GM18507 (cell line): ENCODE data around the gene RHBDL1.
"Not testable (repeated sequence)": the region's sequence is repeated elsewhere in the genome, so short reads cannot be mapped to it uniquely, and the experiment has no call there.

Experiments used
- DNase-seq: peaks from one replicate; pipeline ENCODE4 v3.0.0; 2011; ENCODE audit warnings: low read depth; ENCODE audit not compliant: insufficient read length; ENCODE audit errors: extremely low spot score
- FAIRE-seq: peaks from 2 replicates; lab custom pipeline; 2011; peaks lifted over from hg19 to GRCh38; lab: Jason Lieb, UNC

The RHBDL1 gene

DNA sequence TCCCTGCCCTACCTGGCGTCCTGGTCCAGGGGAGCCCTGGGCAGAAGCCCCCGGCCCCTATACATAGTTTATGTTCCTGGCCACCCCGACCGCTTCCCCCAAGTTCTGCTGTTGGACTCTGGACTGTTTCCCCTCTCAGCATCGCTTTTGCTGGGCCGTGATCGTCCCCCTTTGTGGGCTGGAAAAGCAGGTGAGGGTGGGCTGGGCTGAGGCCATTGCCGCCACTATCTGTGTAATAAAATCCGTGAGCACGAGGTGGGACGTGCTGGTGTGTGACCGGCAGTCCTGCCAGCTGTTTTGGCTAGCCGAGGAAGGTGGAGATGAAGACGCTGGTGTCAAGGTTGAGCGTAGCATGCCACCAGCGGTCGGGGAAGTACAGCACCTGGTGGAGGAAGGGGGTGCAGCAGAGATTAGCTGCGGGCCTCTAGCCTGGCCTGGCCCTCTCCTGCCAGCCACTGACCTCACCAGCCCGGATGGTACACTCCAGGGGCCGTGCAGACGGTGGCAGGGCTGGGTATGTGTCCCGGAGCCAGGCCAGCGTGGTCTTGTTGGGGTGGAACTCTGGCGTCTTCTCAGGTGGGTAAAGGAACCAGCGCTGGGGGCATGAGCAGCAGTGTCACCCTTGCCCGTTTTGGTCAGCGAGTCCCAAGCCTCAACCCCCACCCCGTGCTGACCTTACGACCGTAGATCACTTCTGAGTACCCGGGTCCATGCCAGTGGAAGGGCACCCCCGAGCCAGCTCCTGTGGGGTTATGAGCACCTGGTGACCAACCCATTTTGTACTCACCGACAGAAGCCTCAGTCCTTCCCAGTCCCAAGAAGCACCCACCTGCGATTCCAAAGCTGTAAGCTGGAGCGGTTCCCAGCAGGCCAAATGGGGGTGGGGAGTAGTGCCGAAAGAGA, 7.3 kb downstream of the RHBDL1 start:
- DNase-seq (no peak), FAIRE-seq (no peak)

DNA sequence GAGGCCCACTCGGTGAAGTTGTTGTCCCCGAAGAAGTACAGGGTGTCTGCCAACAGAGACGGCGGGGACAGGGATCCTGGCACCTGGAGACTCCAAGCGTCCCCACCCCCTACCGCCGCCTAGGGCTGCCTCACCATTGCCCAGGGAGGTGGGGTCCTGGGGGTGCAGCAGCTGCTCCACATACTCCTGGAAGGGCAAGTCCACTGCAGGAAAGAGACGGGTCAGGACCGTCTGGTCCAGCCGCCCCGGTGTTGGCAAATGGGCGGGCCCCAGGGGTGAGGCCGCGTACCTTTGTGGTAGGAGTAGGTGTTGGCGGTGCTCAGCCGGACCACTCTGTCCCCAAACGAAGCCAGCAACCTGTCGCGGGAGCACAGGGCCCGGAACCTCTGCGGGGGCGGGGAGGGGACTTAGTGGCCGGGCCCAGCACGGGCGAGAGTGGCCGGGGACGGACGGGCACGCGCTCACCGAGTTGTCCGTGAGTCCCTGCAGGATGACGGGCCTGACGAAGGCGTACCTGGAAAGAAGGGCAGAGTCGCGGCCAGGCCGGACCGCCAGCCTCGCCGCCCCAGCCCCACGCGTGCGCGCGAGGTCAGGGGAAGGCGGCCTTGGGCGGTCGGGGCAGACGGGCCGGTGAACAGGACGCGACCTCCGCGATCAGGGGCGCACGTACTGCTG, 8.1 kb downstream of the RHBDL1 start:
- DNase-seq = no peak
- FAIRE-seq = no peak

DNA sequence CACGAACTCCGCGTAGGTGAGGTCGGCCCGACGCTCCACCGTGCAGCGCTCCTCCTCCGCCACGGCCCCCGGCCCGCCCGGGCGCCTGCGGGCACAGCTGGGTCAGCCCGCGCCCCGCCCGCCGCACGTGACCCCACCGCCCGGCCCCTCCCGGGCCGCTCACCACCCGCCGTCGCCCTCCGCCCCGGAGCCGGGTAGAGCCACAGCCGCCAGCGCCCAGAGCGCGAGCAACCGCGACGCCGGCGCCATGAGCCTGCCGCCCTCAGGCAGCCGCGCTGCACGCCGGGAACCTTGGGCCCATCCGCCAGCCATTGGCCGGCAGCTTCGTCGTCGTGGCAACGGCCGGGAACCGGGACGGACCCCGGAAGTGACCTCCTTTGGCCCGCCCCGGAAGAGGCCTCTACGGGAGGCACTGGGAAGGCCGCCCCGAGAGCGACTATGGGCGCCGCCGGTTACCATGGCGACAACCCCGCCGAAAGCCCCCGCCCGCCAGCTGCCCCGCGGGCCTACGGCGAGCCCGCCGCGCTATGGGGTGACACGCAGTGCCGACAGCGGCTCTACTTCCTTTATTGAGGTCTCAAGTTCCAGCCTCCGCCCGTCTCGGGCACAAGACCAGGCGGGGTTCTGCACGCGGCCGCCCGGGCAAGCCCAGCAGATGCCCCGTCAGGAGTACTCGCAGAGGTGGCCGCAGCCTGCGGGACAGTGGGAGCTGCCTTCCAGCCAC, 8.8 kb downstream of the RHBDL1 start, which contains the start of gene JMJD8:
Gene JMJD8 (minus strand): TSS at position 264 of the 724 bp plus-strand sequence. CDS start 15 bp downstream, at position 249.
- DNase-seq (peak; percentile 93), FAIRE-seq (peak; percentile 98)

DNA sequence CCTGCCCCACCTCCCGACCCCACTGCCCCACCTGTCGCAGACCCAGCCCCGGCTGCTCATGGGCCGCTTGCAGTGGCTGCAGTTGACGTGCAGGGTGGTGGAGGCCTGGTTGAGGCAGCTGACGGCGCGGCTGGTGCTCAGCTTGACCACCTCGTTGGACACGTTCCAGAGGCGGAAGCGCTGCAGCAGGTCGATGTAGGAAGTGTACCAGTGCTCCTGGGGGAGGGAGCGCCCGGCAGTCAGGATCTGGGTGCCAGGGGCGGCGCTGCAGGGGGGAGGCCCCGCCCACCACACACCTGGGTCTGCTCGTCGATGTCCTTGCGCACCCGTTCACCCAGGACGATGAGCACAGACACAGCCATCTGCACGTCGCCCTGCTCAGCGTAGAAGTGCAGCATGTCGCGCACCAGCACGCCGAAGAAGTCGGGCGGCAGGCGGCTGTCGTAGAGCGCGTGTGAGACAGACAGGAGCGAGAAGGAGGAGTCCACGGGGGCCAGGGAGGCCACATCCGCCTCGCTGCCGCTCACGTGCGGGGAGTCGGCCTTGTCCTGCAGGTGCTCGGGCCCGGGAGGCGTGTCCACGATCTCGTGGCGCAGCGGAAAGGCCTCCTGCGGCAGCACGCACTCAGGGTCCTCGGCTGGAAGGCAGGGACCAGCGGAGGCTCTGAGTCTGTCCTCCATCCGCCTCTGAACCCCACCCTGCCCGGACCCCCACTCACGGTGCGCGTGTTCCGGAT, 9.7 kb downstream of the RHBDL1 start:
- no peak for DNase-seq
- FAIRE-seq = no peak

DNA sequence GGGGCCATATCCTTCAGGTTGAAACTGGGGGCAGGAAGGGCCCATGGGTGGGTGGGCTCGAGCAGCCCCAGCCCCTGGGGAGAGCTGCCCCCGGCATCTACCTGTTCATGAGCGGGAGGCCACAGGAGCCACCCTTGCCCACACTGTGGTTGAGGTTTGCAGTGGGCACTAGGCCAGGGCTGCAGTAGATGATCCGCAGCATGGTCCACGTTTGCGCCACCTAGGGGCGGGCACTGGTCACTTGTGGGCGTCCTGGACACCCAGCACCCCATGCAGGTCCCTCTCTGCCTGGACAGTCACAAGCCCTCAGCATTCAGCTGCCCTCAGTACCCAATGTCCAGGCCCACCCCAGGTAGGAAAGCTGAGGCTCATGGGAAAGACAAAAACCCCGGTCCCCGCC, 10.5 kb downstream of the RHBDL1 start:
- no peak for DNase-seq
- no peak for FAIRE-seq

DNA sequence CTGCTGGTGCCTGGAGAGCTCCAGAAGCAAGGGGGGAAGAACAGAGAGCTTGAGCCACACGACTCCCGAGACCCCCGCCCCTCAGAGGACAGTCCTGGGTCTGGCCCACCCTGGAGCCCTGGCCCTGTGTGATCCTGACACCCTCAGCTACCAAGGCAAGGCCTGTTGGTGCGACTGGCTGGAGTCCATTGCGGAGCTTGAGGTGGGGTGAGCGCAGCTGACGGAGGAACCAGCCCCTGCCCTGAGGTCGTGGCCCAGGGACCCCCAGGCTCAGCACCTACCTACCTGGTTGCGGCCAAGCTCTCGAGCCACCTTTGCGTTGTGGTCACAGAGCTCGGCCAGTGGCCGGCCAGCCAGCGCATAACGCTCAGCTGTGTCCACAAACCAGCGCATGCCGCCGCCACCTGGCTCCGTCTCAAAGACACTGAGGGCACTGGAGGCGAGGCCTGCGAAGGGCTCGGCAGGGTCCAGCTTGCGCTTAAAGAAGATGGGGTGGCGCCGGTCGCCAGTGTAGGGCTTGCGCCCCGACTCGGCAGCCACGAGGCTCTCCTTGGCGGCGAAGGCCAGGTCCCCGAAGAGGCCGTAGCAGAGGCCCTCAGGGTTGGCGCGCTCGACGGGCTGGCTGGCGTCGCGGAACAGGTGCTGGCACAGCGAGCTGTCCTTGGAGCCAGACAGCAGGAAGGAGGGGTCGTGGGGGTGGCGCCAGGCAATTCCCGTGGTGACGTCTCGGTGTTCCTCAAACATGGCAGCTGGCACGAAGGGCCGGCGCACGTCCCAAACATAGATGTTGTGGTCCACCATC, 11.2 kb downstream of the RHBDL1 start:
- DNase-seq (no peak), FAIRE-seq (no peak)

DNA sequence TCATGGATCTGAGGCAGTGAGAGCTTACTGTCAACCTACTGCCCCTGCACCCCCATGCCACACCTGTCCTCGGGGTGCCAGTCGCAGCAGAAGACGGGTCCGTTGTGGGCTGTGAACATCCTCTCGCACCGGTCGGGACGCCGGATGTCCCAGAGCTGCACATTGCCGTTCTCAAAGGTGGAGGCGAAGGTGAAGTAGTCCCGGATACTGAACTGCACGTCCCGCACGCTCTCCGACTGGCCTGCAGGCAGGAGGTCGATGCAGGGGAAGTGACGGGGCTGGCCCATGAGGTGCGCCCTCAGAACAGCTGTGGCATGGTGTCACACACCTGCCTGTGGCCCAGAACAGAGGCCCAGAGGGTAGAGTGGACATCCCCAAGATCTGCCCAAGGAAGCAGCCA, 12.0 kb downstream of the RHBDL1 start:
- DNase-seq (no peak), FAIRE-seq (no peak)

DNA sequence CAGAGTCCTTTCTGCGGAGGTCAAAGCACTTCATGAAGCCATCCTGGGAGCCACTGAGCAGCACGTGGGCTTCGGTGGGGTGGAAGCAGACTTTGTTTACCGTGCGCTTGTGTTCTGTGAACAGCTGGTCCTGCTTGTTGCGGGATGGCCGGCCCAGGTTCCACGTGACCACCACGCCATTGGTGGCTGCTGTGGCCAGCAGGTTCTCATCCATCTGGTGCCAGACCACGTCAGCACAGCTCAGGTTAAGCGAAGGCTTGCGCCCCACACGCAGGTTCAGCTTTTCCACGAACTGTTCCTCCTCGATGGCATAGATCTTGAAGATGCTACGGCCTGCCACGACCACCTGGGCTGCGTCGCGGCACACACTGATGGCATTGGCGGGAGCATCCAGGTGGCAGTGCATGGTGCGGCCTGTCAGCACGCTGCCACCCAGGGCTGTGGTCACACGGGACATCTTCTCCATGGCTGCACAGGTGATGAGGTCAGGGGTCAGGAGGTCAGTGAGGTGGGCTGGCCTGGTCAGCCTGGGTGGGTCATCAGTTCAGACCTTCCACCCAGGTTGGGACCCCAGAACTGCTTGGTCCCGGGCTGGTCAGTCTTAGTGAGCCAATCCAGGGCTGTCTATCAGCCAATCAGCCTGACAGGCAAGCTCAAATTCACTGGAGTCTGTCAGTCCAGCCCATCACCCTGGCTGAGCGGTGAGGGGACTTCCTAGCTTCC, 13.9 kb downstream of the RHBDL1 start:
- FAIRE-seq = no peak

DNA sequence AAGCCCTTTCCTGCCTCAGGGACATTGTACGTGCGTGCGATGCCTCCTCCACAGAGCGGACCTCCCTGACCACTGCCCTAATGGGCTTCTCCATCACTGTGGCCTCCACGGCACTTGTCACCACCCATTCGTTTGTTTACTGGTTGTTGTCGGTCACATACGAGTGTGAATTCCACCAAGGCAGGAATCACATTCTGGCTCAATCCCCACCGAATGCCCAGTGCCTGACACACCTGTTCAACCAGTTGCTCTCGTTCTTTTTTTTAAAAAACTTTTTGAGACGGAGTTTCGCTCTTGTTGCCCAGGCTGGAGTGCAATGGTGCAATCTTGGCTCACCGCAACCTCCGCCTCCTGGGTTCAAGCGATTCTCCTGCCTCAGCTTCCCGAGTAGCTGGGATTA, 15.8 kb downstream of the RHBDL1 start:
- not testable (repeated sequence) for FAIRE-seq, DNase-seq

More for the DNA sequence above, 13.9 kb downstream of the RHBDL1 start:
- DNase-seq = no peak

DNA sequence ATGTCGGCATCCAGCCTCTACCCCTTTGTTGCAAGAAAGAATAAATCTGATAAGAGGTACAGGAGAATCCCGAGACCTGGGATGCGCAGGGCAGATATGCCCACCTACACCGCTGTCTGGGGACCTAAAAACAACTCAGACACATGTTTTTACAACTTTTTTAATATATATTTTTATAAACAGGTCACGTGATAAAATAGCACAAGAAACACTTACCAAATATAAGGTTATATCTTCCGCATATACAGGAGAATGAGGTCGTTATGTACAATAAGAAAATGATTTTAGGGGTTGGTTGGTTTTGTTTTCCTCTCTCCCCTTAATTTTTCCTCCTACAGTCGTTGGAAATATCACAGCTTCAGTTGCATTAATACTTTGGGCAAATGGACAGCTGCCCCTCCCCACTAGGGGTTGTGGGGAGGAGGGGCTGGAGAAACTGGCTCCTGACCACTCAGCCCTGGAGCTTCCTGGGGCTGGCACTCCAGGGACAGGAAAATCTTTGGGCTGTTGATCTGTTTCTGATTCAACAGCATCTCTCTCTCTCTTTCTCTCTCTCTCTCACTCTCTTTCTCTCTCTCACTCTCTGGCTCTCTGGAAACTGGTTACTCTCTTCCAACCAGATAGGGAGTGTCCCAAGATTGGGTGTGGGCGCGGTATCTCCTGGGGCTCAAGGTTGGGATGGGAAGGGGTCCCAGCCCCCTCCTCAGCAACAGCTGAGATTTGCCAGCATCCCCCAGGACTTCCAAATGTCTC, 17.1 kb downstream of the RHBDL1 start:
- FAIRE-seq (no peak), DNase-seq (no peak)

DNA sequence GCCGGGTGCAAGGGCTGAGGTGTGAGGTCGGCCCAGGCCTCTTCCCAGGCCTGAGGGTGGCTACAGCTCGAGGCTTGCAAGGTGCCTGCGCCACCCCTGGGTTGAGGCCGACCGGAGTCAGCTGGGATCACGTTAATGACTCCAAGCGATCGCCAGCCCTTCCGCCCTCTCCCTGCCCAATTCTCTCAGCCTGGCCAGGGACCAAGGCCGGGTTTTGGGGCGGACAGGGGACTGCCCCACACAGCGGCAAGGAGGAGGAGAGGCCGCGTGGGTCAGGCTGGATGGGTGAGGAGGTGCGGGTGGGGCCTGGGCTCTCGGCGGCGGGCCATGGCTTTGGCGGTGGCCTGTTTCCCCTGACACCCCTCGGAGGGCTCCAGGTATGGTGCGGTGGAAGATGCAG, 17.9 kb downstream of the RHBDL1 start:
- no peak for DNase-seq
- FAIRE-seq = no peak

DNA sequence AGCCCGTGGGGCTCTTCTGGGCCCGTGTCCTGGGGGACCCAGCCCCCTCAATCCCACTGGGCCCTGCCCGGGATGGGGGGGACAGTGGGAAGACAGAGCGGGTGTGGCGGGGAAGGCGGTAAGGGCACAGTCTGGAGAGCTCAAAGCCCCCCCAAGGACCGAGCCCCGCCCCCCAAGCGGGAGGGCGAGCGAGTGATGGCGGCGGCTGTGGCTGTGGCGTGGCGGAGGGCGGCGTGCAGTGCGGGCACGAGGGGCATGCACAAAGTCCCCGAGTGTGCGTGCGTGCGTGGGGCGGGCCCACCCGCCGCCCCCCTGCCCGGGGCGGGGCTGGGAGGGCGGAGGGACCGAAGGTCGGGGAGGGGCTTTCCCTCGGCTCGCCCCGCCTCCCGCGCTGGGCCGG, 18.3 kb downstream of the RHBDL1 start:
- no peak for FAIRE-seq

DNA sequence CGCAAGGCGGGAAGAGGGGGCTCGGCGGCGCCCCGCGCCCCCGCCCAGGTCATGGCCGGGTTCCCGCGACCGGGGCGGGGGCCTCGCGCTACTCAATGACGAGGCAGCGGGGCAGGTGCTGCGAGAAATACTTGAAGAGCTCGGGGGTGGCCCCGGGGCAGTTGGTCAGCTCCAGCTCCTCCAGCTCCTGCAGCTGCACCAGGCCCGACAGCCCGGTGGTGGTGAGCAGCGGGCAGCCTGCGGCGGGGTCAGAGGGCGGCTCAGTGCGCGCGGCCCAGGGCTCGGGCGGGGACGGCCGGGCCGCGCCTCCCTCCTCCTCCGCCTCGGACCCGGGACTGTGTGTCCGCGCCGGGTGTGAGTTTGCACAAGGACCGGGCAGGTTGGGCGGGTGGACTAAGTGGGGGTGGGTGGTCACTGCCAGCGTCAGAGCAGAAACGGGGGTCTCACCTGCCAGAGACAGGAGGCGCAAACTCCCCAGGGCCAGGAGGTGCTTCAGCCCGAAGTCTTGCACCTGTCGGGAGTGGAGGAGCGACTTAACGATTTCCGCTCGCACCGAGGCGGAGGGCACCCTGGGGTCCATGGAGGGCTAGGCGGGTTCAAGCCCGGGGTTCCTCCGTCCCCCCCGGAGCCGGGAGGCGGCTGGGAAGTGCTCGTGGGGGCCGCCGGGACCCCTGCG, 18.9 kb downstream of the RHBDL1 start:
- no peak for DNase-seq
- FAIRE-seq = no peak

More for the DNA sequence above, 18.3 kb downstream of the RHBDL1 start:
- DNase-seq = no peak

DNA sequence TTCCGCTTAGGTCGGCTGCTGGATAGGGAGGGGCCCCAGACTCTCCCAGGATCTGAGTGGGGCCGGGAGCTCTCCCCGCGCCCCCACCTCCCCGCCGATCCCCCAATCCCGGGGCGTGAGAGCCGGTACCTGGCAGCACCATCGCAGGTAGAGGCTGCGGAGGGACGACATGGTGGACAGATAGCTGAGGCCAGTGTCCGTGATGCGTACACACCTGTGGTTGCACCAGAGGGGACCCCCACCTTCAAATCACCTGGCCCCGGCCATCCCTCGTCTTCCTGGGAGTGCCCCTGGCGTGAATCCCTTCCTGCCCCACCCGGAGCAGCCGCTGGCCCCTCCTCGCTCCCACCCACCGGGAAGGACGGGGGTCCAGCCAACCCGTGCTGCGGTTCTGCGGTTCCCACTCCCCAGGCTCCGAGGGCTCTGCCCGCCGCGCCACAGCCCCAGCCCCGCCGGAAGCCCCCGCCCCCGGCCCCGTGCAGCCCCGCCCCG, 19.4 kb downstream of the RHBDL1 start:
- no peak for FAIRE-seq
- DNase-seq = no peak

DNA sequence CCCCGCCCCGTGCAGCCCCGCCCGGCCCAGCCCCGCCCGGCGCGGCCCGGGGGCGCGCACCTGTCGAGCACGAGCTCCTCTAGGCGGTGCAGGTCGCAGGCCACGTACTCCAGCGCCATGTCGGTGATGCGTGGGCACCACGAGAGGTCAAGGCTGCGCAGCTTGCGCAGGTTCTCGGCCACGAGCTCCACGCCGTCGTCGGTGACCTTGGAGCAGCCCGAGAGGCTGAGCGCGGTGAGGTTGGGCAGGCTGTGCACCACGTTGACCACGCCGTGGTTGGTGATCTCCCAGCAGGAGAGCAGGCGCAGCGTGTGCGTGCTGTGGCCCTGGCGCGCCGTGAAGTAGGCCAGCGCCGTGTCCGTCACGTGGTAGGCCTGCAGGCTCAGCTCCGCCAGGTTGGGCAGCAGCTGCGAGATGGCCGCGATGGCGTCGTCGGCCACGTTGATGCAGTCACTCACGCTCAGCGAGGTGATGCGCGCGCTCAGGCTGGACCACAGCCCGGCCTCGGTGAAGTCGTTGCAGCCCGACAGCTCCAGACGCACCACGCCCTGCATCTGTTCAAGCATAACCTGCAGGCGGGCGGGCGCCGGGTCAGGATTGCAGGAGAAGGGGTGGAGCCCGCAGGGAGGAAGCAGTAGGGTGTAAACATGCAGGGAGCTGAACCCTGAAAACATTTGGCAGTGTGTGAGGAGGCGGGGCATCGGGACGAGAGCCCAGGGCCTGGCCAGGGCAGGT, 20.1 kb downstream of the RHBDL1 start:
- FAIRE-seq (no peak), DNase-seq (no peak)
